NCI-H748 treated with DMSO at 0.1 percent for 48 hours (cell line): ENCODE measurements around the gene SLK.

Source experiments
- DNase-seq: peaks from one replicate; lab custom pipeline; 2025; lab: John Stamatoyannopoulos, UW

SLK gene

DNA sequence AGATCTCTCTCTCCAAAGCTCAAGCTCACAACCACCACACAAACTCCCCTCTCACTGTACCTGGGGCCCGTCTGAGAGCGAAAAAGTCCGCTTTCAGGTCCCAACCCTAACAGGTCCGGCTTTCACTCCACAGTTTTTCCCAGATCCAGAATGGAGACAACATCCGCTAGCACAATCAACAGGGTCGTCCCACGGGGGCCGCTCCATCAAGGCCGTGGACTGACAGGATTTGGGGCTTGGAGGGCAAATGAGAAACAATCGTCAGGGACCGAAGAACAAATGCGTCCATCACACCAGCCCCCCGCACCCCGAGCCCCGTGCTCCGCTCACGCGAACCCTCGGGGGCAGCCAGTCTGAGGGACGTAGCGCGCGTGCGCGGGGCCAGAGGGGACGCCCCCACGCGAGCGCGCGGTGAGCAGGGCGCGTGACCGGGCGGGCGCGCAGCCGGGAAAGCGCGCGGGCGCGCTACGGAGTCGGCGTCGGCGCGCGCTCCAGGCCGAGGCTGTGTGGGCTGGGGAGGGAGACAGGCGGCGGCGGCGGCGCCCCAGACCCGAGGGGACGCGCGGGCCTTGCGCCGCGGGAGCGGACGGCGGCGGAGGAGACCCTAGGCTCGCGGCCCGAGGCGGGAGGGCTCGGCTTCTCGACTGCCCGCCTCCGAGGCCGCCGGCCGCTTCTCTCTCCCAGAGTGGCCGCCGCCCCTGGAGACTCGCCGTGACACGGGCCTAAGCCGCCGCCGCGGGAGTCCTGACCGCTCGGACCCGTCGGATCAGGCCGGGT, at the start of gene SLK:
TSS of gene SLK (plus strand) at position 470 of the 777 bp plus-strand sequence. CDS start 606 bp downstream, outside the sequence.
- peak; percentile 19 for DNase-seq

DNA sequence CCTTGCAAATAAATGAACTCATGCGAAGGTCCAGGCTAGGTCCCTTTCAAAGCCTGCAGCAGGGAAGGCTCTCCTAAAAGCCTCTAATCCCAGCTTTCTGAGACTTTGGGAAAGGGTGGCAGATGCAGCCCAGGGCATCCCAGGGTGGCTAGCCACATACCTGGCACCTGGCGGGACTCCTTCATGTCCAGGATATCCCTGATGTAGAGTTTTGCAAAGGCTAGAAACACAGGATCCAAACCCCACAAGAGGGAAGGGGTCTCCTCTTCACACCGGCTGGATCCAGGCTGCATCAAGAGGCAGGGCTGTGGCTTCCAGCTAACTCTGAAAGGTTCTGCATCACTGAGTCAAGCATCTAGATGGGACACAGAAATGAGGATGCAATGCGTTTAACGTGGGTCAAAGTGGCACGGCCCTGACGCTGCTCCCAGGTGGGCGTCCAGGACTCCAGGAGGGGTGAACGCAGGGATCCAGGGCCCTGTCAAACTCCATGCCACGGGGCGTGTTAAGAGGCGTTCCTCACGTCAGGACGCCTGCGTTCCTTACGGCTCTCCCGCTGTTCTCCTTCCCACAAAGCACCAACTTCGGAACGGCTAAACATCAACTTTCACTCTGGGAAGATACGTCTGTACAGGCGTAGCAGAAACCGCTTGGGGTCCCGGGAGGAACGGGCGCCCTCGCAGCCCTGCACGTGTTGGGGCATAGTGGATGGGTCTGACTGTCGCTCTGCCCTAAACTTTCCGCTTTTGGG, 49.5 kb upstream of the SLK start:
- DNase-seq = no peak

GRCh38 chr10:103918053-103918846, 48.7 kb upstream of the SLK start, which contains the start of gene STN1:
TSS of gene STN1 (minus strand) at chr10:103918184. CDS start at chr10:103917594, 590 bp downstream.
- DNase-seq = peak; percentile 84

DNA sequence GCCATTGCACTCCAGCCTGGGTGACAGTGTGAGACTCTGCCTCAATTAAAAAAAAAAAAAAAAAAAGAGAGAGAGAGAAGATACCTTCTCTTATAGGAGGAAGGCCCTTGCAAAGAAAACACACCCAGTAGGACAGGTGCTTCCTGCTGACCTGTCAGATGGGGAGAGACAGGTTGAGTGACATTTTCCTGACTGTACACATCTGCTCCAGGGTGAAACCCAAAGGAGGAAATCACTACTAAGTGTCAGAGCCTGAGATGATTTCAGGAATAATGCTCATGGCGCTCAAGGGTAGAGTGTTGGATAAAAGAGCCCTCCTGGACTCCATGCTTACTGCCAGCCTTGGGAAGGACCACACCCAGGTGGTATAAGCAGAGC, 47.3 kb upstream of the SLK start:
- DNase-seq = no peak

DNA sequence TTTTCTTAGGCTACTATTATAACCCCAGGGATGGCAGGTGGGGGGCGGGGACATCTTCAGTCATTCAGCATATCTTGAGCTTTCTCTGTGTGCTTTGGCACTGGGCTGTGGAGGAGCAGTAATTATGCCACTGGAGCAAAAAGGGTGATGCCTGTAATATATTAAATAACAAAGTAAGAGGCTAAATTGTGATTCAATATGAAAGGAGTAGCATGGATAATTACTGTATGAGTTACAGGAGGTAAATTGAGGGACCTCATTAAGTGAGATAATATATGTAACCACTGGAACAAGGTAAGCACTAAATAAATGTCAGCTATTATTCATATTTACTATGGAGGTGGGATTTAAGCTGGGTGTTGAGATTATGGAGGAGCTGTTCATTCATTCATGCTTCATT, 45.7 kb upstream of the SLK start:
- DNase-seq = no peak

DNA sequence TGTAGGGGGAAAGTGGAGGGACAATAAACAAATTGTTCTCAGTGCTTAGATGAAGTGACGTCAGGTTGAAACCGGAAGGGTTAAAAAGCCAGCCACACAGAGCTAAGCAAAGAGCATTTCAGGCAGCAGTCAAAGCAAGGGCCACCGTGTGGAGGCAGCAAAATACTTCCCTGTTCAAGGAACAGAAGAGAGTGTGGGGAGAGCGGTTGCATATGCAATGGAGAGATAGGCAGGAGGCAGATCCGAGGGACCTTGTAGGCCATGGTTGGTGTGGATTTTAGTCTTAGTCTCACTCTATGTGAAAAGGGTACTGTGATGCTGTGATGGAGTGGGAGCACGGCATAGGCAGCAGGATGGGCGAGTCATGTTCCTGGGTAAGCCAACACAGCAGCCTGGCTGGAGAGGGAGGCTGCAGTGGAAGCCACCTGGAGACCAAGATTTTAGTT, 45.2 kb upstream of the SLK start:
- no peak for DNase-seq

DNA sequence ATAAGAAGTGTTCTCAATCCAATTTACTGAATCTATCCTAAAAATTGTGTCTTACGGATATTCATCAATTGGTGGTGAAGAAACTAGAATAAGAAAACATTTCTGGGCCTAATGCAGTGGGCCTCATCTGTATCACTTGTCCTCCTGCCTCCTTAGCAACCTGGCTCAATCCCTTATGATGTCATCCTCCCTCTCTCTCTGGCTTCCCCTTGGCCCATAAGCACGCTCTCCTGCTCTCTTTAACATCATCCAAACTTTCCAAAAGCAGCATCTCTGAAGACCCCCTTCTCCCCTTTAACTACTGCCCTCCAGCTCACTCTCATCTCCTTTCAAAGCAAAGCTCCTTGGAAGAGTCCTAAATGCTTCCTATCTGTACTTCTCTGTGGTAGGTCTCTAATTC, 44.3 kb upstream of the SLK start:
- DNase-seq = no peak

- DNase-seq = no peak
Observed at GRCh38 chr10:103923502-103923901, 43.4 kb upstream of the SLK start.

DNA sequence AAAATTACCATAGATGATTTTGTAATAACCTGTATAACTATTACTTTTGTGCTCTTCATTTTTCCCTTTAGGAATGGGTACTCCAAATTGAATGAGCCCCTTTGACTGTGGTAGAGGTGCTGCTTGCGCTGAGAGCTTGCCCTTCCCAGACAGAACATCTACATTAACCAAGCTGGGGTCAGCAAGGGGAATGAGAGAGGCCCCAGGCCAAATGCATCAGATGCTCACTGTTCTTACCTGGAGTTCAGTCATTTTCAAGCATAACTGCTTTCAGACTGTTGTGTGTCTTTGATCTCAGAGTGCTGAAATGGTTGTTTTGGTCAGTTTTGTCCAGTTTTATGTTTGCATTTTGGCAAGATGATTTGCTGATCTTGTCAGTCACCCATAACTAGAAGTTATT, 41.3 kb upstream of the SLK start:
- DNase-seq = no peak

DNA sequence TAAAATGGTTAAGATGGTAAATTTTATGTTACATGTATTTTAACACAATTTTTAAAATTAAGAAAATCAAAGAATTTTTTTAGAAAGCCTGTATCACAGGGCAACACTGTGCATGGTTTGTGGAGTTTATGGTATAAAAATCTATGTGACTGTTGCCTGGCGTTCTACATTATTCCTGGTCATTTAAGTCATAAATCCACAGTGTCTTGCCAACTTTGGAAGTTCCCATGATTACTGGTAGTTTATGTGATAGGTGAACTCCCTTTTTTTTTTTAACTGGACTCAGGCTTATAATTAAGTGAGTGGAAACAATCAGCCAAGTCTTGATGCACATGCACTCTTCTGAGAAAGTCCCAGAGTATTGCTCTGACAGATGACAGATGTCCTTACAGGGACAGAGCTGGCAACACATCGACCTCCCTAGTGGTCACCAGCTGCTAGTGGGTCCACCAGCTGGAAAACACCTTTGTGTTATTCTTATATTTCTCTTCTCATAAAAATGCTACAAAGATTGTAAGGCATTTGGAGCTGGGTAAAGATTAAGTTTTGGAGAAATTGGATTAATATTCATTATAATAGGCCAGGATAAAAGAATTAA, 40.1 kb upstream of the SLK start:
- DNase-seq = no peak

DNA sequence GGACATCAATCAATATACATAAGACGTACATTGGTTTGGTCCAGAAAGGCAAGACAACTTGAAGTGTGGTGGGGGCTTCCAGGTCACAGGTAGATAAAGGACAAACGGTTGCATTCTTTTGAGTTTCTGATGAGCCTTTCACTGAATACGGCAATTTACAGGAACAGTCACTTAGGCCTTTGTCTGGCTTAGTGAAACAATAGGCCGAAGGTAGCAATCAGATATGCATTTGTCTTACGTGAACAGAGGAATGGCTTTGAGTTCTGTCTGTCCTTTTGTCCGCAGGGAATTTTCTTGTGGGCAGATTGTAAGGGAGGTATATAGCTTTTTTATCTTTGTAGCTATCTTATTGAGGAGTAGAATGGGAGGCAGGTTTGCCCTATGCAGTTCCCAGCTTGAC, 38.2 kb upstream of the SLK start:
- no peak for DNase-seq

DNA sequence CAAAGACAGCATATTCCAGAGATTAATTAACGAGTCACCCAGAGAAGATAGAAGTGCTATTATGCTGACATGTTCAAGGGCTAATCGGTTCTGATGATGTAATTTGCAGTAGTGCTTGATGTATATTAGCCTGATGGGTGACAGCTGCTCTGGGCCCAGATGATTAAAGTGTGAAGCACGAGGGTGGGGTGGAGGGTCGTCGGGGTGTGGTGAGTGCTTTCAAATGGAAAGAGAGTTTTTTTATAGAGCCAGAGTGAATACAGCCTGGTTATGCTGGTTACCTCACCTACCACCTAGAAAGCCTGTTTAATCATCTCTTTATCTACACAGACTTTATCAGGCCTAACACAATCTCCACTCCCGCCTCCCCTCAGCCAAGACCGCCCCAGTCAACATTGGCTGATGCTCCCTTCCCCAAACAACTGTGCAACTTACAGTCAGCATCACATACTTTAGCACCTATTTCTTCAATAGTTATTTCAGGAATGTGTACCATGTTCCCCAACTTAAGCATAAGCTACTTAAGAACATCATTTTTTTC, 37.5 kb upstream of the SLK start:
- DNase-seq = no peak

DNA sequence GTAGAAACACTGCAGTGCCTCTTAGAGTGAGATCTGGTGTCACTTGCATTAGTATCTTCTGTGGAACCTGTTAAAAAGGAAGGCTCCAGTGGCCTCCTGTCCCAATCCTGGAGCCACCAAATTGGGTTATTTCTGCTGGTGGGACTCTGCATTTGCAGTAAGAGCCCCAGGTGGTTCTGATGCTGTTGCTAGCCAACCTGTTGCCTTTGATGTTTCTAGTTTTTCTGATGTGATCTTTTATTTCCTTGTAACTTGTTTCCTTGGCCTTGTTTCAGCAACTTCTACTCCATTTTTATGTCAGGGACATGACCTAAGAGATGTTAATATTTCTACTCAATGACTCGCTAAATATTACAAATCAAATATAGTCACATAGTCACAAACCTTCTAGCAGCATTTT, 36.5 kb upstream of the SLK start:
- DNase-seq = no peak

DNA sequence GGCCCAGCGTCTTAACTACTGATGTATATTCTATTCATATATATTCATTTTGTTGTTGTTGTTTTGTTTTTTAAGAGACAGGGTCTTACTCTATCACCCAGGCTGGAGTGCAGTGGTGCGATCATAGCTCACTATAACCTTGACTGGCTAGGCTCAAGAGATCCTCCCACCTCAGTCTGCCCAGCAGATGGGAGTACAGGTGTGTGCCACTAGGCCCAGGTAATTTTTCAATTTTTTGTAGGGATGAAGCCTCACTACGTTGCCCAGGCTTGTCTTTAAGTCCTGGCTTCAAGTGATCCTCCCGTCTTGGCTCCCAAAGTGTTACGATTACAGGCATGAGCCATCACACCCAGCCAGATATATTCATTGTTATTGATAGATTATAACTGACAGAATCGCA, 36.1 kb upstream of the SLK start:
- DNase-seq = no peak

DNA sequence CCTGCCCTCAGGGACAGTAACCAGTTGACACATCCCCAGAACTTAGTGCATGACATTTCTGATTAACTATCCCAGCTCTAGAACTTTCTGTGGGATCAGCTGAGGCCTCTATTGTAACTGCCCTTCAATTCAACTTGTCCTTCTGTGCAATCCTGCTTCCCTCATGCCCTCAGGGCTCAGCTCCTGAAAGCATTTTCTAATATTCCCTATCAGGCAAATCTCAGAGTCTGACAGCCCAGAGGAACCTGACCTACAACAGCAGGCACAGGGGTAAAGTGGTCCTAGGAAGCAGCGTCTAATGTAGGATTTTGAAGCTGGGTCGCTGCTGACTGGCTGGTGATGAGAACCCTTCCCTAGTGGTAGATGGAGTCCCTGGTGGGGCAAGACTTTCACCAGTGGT, 35.3 kb upstream of the SLK start:
- DNase-seq = no peak

GRCh38 chr10:103932271-103932670, 34.7 kb upstream of the SLK start:
- DNase-seq = no peak

GRCh38 chr10:103932971-103933370, 34.0 kb upstream of the SLK start:
- DNase-seq = no peak

DNA sequence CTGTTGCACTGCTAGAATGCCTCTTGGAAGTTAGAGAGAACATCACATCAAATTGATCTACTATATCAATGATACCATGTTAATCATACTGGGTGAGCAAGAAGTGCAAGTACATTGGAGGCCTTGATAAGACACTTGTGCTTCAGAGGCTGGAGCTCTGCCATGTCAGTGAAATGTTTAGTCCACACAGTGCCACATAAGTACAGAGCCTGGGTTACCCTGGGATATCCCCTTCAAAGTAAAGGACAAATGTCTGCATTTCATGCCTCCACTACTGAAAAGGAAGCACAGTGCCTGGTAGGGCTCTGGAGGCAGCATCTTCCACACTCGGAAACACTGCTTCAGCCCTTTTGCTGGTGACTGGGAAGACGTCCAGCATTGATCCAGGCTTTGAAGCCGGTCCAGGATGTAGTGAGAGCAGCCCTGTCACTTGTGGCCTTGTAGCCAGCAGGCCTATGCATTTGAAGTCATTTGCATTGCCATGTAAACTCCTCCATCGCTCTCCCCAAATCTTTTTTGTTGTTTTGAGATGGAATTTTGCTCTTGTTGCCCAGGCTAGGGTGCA, 33.3 kb upstream of the SLK start:
- DNase-seq = no peak

- no peak for DNase-seq
Observed at GRCh38 chr10:103934308-103934707, 32.6 kb upstream of the SLK start.

DNA sequence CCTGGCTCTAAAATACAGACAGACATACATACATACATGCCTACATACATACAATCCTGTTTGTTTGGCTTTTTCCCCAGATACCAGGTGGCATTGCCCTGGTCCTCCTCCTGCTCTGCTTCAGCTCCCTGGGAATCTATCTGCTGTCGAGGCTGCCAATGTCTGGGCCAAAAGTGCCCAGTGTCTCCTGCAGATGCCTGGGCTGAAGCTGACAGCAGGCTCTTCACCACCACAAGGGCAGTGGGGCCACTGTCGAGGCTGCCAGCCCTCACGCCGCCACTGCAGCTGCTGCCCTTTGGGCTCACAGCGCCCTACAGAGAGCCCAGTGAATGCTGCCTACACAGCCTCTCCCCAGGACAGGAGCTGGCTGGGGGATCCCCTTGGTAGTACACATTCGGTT, 30.9 kb upstream of the SLK start:
- no peak for DNase-seq

GRCh38 chr10:103939522-103939921, 27.4 kb upstream of the SLK start:
- no peak for DNase-seq

GRCh38 chr10:103941801-103942200, 25.1 kb upstream of the SLK start:
- no peak for DNase-seq
